M059J (cell line): Measurements from ENCODE around the gene MAB21L2. TPM values are rescaled to one million over a fixed set of nuclear protein-coding genes. Genes with fewer than 3 reads are reported as not detected.

Experiments used
- DNase-seq: peaks from one replicate; pipeline ENCODE4 v3.0.0-alpha.2; 2012; ENCODE audit warnings: low read depth
- total RNA-seq: library from RNA; depleted of rRNA; stranded (reverse); fragments of >200 nt; shearing (Covaris generic); gene quantifications from 2 replicates; pipeline ENCODE4 v1.2.3, GENCODE V29; 2014

MAB21L2 gene
- total RNA-seq, 1 experiment from 2014 or later, result 5.3 TPM

- DNase-seq, result no peak
Observed at GRCh38 chr4:150600812-150601445, 19.0 kb downstream of the MAB21L2 start.

GRCh38 chr4:150609131-150609530, 27.2 kb downstream of the MAB21L2 start:
- DNase-seq, result no peak

GRCh38 chr4:150619042-150619441, 37.1 kb downstream of the MAB21L2 start:
- no peak for DNase-seq

GRCh38 chr4:150624055-150624454, 42.1 kb downstream of the MAB21L2 start:
- DNase-seq, result no peak

- DNase-seq, result no peak
Observed at GRCh38 chr4:150625033-150625432, 43.1 kb downstream of the MAB21L2 start.

- no peak for DNase-seq
Observed at GRCh38 chr4:150628073-150628472, 46.1 kb downstream of the MAB21L2 start.

- no peak for DNase-seq
Observed at GRCh38 chr4:150632639-150633038, 50.7 kb downstream of the MAB21L2 start.
